ENCODE measurements around the gene PREPL.
A peak's percentile ranks its signal among the peaks of the same experiment; 100 is the strongest.
"Not testable (repeated sequence)": the region's sequence is repeated elsewhere in the genome, so short reads cannot be mapped to it uniquely, and the experiment has no call there.

The PREPL gene

GRCh38 chr2:44361330-44362206, at the start of gene PREPL, which contains the start of gene CAMKMT:
PREPL (minus strand) TSS chr2:44361494; CDS start chr2:44346342, 15,152 bp downstream.
CAMKMT (plus strand) TSS chr2:44361947.
- H3K4me1 ChIP-seq (ENCODE audit: insufficient read depth, low read length) = peaks cover 22% of the 10 kb centered on the region
- no peaks in the 10 kb centered on the region for H3K27me3 ChIP-seq (ENCODE audit: insufficient read depth, low read length)
- peaks cover 2% of the 10 kb centered on the region for H3K36me3 ChIP-seq (ENCODE audit: insufficient read depth, low read length)
- H2AFZ ChIP-seq (ENCODE audit: low read depth, low read length) = peak within 1 kb of the TSS; percentile 93
- H3K9me3 ChIP-seq (ENCODE audit: low read length) = no peaks in the 10 kb centered on the region
- H3K4me3 ChIP-seq (ENCODE audit: low read length) = peak within 1 kb of the TSS; percentile 82

GRCh38 chr2:44398243-44398897, 37.1 kb upstream of the PREPL start:
- H3K27me3 ChIP-seq (ENCODE audit: insufficient read depth, low read length) = no peaks in the 10 kb centered on the region
- H3K4me3 ChIP-seq (ENCODE audit: low read length) = no peak overlapping the region
- no peaks in the 10 kb centered on the region for H3K4me1 ChIP-seq (ENCODE audit: insufficient read depth, low read length)
- H3K9me3 ChIP-seq (ENCODE audit: low read length) = no peaks in the 10 kb centered on the region
- no peaks in the 10 kb centered on the region for H3K36me3 ChIP-seq (ENCODE audit: insufficient read depth, low read length)
- no peak overlapping the region for H2AFZ ChIP-seq (ENCODE audit: low read depth, low read length)

DNA sequence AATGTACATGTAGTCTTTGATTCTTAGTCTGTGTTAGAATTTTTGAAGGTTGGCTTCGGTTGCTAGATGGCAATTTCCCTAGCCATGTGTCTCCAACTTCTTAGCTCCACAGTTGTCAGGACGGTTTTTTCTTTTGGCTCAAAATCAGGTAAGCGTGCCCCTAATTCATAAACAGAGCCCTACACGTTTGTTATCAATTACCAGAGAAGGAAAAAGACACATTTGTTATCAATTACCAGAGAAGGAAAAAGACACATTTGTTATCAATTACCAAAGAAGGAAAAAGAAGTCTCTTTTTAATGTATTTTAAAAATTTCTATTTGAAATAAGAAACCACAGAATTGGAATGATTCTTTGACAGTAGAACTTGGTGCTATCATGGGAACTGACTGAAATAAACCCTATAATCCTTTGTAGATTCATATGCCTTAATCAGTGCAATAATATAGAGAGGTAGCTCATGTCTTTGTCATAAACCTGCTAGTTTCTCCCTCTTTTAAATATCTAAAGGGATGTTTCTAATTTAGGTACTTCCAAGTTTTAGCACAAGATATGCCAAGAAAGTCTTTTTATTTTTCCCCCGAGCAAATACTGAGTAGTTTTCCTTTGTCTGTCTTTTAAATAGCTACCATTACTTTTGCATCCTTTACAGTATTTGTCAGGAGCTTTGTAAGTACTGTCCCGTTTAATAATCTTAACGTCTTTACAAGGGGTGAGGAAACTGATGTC, 36.3 kb upstream of the PREPL start:
- H3K4me3 ChIP-seq (ENCODE audit: low read length) = no peak overlapping the region
- no peaks in the 10 kb centered on the region for H3K27me3 ChIP-seq (ENCODE audit: insufficient read depth, low read length)
- H3K4me1 ChIP-seq (ENCODE audit: insufficient read depth, low read length) = no peaks in the 10 kb centered on the region
- no peaks in the 10 kb centered on the region for H3K36me3 ChIP-seq (ENCODE audit: insufficient read depth, low read length)
- no peak overlapping the region for H2AFZ ChIP-seq (ENCODE audit: low read depth, low read length)
- H3K9me3 ChIP-seq (ENCODE audit: low read length) = no peaks in the 10 kb centered on the region

GRCh38 chr2:44392338-44392943, 31.1 kb upstream of the PREPL start:
- no peak overlapping the region for H2AFZ ChIP-seq (ENCODE audit: low read depth, low read length)
- H3K36me3 ChIP-seq (ENCODE audit: insufficient read depth, low read length) = no peaks in the 10 kb centered on the region
- H3K9me3 ChIP-seq (ENCODE audit: low read length) = no peaks in the 10 kb centered on the region
- no peaks in the 10 kb centered on the region for H3K27me3 ChIP-seq (ENCODE audit: insufficient read depth, low read length)
- no peaks in the 10 kb centered on the region for H3K4me1 ChIP-seq (ENCODE audit: insufficient read depth, low read length)
- no peak overlapping the region for H3K4me3 ChIP-seq (ENCODE audit: low read length)

DNA sequence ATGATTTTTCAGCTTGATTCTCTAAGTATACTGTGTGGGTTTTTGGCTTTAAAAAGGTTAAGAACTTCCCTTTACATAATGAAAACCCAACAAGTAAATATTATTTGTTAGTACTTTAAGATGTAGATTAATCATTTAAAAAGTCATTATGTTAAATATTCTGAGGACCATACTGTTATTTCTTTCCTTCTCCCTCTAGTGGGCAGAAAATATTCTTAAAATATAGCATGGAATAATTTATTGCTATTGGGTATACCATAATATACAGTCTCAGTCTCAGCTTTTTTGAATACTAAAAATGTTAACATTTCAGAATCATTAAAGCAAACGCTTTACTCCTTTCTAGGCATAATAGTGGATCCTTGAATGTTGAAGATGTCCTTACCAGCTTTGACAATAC, 28.6 kb upstream of the PREPL start:
- no peaks in the 10 kb centered on the region for H3K9me3 ChIP-seq (ENCODE audit: low read length)
- H3K4me1 ChIP-seq (ENCODE audit: insufficient read depth, low read length) = no peaks in the 10 kb centered on the region
- no peak overlapping the region for H3K4me3 ChIP-seq (ENCODE audit: low read length)
- H3K36me3 ChIP-seq (ENCODE audit: insufficient read depth, low read length) = no peaks in the 10 kb centered on the region
- no peaks in the 10 kb centered on the region for H3K27me3 ChIP-seq (ENCODE audit: insufficient read depth, low read length)
- no peak overlapping the region for H2AFZ ChIP-seq (ENCODE audit: low read depth, low read length)

DNA sequence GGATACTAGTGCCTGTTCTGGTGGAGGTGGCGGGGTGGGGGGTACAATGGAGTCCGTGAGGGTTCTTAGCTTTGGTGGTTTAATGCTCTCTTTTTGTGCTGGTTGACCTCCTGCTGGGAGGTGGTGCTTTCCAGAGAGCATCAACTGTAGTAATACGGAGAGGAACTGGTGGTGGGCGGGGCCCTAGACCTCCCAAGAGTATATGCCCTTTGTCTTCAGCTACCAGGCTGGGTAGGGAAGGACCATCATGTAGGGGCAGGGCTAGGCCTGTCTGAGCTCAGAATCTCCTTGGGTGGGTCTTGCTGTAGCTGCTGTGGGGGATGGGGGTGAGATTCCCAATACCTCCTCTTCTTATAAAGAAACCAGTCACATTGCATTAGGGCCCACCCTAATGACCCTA, 27.6 kb upstream of the PREPL start:
- H3K9me3 ChIP-seq (ENCODE audit: low read length) = no peaks in the 10 kb centered on the region
- H3K4me3 ChIP-seq (ENCODE audit: low read length) = no peak overlapping the region
- no peaks in the 10 kb centered on the region for H3K36me3 ChIP-seq (ENCODE audit: insufficient read depth, low read length)
- H3K4me1 ChIP-seq (ENCODE audit: insufficient read depth, low read length) = no peaks in the 10 kb centered on the region
- no peaks in the 10 kb centered on the region for H3K27me3 ChIP-seq (ENCODE audit: insufficient read depth, low read length)
- no peak overlapping the region for H2AFZ ChIP-seq (ENCODE audit: low read depth, low read length)

DNA sequence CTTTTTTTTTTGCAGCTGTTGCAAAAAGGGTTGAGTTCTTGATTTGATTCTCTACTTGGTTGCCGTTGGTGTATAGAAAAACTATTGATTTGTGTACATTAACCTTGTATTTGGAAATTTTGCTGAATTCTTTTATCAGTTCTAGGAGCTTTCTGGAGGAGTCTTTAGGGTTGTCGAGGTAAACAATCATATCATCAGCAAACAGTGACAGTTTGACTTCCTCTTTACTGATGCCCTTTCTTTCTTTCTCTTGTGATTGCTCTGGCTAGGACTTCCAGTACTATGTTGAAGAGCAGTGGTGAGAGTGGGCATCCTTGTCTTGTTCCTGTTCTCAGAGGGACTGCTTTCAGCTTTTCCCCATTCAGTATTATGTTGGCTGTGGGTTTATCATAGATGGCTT, 23.9 kb upstream of the PREPL start:
- not testable (repeated sequence) for H3K36me3 ChIP-seq (ENCODE audit: insufficient read depth, low read length); H2AFZ ChIP-seq (ENCODE audit: low read depth, low read length); H3K4me3 ChIP-seq (ENCODE audit: low read length); H3K9me3 ChIP-seq (ENCODE audit: low read length); H3K27me3 ChIP-seq (ENCODE audit: insufficient read depth, low read length); H3K4me1 ChIP-seq (ENCODE audit: insufficient read depth, low read length)

- peaks cover 10% of the 10 kb centered on the region for H3K4me1 ChIP-seq (ENCODE audit: insufficient read depth, low read length)
- H3K27me3 ChIP-seq (ENCODE audit: insufficient read depth, low read length) = no peaks in the 10 kb centered on the region
- H3K9me3 ChIP-seq (ENCODE audit: low read length) = no peaks in the 10 kb centered on the region
- no peak overlapping the region for H3K4me3 ChIP-seq (ENCODE audit: low read length)
- H2AFZ ChIP-seq (ENCODE audit: low read depth, low read length) = no peak overlapping the region
- H3K36me3 ChIP-seq (ENCODE audit: insufficient read depth, low read length) = no peaks in the 10 kb centered on the region
Measured at GRCh38 chr2:44377486-44377885, 16.2 kb upstream of the PREPL start.

- no peak overlapping the region for H2AFZ ChIP-seq (ENCODE audit: low read depth, low read length)
Measured at GRCh38 chr2:44372246-44372645, 11.0 kb upstream of the PREPL start.

DNA sequence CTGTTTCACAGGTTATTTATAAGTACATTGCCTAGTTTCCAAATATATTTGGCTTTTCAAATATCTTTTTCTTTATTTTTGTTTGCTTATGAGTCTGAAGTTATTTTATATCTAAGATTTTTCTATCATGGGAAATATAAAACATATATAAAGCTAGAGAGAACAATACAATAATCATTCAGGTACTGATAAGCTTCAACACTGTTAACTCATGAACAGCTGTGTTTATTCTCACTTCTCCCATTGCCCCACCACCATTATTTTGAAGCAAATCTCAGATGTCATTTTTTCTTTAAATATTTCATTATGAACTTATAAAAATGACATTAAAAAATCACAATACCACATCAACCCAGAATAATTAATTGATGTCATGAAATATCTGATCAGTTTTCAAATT, 10.2 kb upstream of the PREPL start:
- Histone ChIP-seq H3K9me3 (ENCODE audit: low read length) (peaks cover 3% of the 10 kb centered on the region), H3K27me3 (ENCODE audit: insufficient read depth, low read length) (no peaks in the 10 kb centered on the region), H3K36me3 (ENCODE audit: insufficient read depth, low read length) (no peaks in the 10 kb centered on the region), H3K4me3 (ENCODE audit: low read length) (no peak overlapping the region), H2AFZ (ENCODE audit: low read depth, low read length) (no peak overlapping the region), H3K4me1 (ENCODE audit: insufficient read depth, low read length) (no peaks in the 10 kb centered on the region)

More at GRCh38 chr2:44372246-44372645, 11.0 kb upstream of the PREPL start:
- H3K4me1 ChIP-seq (ENCODE audit: insufficient read depth, low read length) = peaks cover 3% of the 10 kb centered on the region
- H3K4me3 ChIP-seq (ENCODE audit: low read length) = no peak overlapping the region
- no peaks in the 10 kb centered on the region for H3K27me3 ChIP-seq (ENCODE audit: insufficient read depth, low read length)
- H3K9me3 ChIP-seq (ENCODE audit: low read length) = peaks cover 3% of the 10 kb centered on the region
- H3K36me3 ChIP-seq (ENCODE audit: insufficient read depth, low read length) = no peaks in the 10 kb centered on the region

DNA sequence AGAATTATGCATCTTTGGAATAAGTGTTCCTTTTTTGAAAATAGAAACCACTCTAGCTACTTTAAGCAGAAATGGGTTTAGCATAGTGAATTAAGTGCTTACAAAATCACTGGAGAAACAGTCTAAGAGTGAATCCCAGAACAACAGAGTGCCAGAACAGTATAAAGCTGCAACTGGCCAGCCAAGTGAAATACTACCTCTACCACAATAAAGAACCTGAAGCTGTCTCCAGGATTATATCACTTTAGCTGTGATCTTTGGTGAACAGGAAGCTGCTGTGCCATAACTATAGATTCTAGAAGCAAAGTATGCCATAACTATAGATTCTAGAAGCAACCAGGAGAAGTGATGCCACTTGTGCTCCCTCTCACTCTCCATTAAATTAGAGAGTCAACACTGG, 8.1 kb upstream of the PREPL start:
- no peak overlapping the region for H2AFZ ChIP-seq (ENCODE audit: low read depth, low read length)
- H3K4me3 ChIP-seq (ENCODE audit: low read length) = no peak overlapping the region
- H3K4me1 ChIP-seq (ENCODE audit: insufficient read depth, low read length) = no peaks in the 10 kb centered on the region
- H3K27me3 ChIP-seq (ENCODE audit: insufficient read depth, low read length) = no peaks in the 10 kb centered on the region
- H3K9me3 ChIP-seq (ENCODE audit: low read length) = peaks cover 3% of the 10 kb centered on the region
- H3K36me3 ChIP-seq (ENCODE audit: insufficient read depth, low read length) = no peaks in the 10 kb centered on the region

- Histone ChIP-seq H3K36me3 (ENCODE audit: insufficient read depth, low read length) (no peaks in the 10 kb centered on the region), H3K27me3 (ENCODE audit: insufficient read depth, low read length) (no peaks in the 10 kb centered on the region), H3K4me1 (ENCODE audit: insufficient read depth, low read length) (peaks cover 4% of the 10 kb centered on the region), H3K9me3 (ENCODE audit: low read length) (peaks cover 3% of the 10 kb centered on the region), H3K4me3 (ENCODE audit: low read length) (no peak overlapping the region), H2AFZ (ENCODE audit: low read depth, low read length) (no peak overlapping the region)
Measured at GRCh38 chr2:44367591-44367990, 6.3 kb upstream of the PREPL start.

GRCh38 chr2:44364604-44365003, 3.3 kb upstream of the PREPL start:
- no peaks in the 10 kb centered on the region for H3K9me3 ChIP-seq (ENCODE audit: low read length)
- no peaks in the 10 kb centered on the region for H3K27me3 ChIP-seq (ENCODE audit: insufficient read depth, low read length)
- peaks cover 13% of the 10 kb centered on the region for H3K4me1 ChIP-seq (ENCODE audit: insufficient read depth, low read length)
- no peak overlapping the region for H2AFZ ChIP-seq (ENCODE audit: low read depth, low read length)
- H3K36me3 ChIP-seq (ENCODE audit: insufficient read depth, low read length) = no peaks in the 10 kb centered on the region
- no peak overlapping the region for H3K4me3 ChIP-seq (ENCODE audit: low read length)
